VCaP (cell line): ENCODE results near the gene TCF3.

ENCODE experiments used
- H3K27ac ChIP-seq: fragments of 450-650 bp; 2 replicates; pipeline ENCODE4 v1.5.1; 2017
- CTCF ChIP-seq: fragments of 450-650 bp; conservative IDR thresholded peaks from 2 replicates; pipeline ENCODE4 v1.5.1; 2017; ENCODE audit warnings: mild to moderate bottlenecking, moderate library complexity

Gene TCF3

GRCh38 chr19:1579222-1579621, 73.2 kb downstream of the TCF3 start:
- TF ChIP-seq CTCF: no peak
- H3K27ac ChIP-seq: no peak overlapping the region

GRCh38 chr19:1577929-1578618, 74.3 kb downstream of the TCF3 start:
- TF ChIP-seq CTCF: no peak
- H3K27ac ChIP-seq: no peak overlapping the region

- no peak for TF ChIP-seq CTCF
- no peak overlapping the region for H3K27ac ChIP-seq
These were observed 75.1 kb downstream of the TCF3 start for GRCh38 chr19:1577090-1577928.

DNA sequence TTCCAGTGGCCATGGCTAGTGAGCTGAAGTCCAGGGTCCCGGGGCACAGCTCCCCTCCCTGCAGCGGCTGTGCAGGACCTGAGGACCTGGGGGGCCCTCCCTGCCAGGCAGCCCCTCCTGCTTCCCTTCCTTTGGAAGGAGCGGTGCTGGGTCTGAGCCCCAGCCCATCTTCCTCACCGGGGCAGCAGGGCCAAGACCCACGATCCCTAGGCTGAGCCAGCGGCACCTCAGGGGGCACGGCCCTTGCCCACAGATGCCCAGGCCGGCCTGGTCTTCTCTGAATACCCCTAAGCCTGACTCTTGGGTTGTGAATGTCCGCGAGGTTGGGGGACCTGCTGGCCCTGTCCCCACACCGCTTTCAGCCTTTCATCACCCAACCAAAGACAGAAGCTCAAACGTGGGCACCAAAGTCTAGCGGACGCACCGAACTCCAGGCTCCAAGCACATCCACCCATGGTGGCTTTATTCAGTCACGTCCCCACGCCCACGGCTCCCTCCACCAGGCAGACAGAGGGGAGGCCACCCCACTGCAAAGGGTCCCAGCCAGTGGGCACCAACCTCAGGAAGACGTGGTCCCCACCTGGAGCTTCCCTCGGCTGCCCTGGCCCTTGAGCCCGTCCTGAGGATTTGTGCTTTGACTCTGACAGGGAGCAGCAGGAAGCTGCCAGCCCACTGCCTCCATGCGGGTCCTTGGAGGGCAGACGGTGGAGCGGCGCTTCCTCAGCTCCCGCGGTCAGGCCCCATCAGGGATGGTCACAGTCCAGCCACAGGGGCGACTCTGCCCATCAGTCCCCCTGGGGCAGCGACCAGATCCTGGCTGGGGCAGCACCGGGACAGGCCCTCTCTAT, 75.9 kb downstream of the TCF3 start:
- TF ChIP-seq CTCF: no peak
- H3K27ac ChIP-seq: no peak overlapping the region

DNA sequence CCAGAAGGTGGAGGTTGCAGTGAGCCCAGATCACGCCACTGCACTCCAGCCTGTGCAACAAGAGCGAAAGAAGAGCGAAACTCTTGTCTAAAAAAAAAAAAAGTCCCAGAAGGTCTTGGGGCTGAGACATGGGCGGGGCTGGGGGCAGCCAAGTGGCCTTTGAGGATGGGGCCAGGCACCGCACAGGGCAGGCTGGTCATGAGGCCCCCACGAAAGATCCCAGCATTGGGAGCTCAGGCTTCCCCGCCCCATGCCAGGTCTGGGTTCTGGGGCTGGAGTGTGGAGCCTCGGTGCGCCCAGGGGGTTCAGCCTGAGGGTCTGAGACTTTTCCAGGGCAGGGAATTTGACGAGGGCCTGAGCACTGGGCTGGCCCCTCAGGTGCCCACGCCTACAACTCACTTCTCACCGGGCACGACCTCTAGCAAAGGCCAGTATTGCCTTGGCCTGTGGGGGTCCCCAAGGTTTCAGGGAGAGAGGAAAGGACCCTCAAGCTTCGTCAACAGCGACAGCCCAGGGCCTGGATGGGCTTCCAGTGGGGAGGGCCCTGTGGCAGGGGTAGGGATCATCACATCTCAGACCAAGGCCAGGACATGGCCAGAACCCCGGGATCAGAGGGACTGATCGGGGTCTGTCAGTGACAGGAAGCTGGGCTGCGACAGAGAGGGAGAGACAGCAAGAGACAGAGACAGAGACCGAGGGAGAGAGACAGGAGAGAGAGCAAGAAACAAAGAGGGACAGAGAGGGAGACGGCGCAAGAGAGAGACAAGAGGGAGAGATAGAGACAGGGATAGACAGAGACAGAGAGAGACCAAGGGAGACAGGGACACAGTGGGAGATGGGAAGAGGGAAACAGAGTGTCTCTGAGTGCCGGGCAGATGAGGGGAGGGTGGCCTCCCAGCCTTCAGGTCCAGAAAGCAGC, 76.8 kb downstream of the TCF3 start:
- no peak overlapping the region for H3K27ac ChIP-seq
- TF ChIP-seq CTCF: no peak

- TF ChIP-seq CTCF: no peak
- H3K27ac ChIP-seq: no peak overlapping the region
These were observed 77.9 kb downstream of the TCF3 start for GRCh38 chr19:1574354-1575136.
